Prostate gland (tissue), 2 donors: ENCODE measurements around the gene MPZL2. TPM values are rescaled to one million over a fixed set of nuclear protein-coding genes. Genes with fewer than 3 reads are reported as not detected.

Source experiments
- DNase-seq: peaks from one replicate; pipeline ENCODE4 v3.0.0-alpha.2; 2019; ENCODE audit warnings: low spot score
- H3K27ac ChIP-seq, 2 donors: fragments of 200-600 bp; sonication (generic); 2 replicates each; pipeline ENCODE4 v1.5.1; 2017 to 2019
- H3K27me3 ChIP-seq: fragments of 200-600 bp; sonication (generic); replicated peaks from 2 replicates; pipeline ENCODE4 v1.5.1; 2019; ENCODE audit not compliant: insufficient read depth
- H3K36me3 ChIP-seq, 2 donors: fragments of 200-600 bp; sonication (generic); 1 replicate in 1 of 2; 2 replicates in 1 of 2; pipeline versions ENCODE4 v1.5.1 to v1.8.1; 2017 to 2019
- H3K4me1 ChIP-seq: fragments of 200-600 bp; sonication (generic); replicated peaks from 2 replicates; pipeline ENCODE4 v1.5.1; 2019
- H3K4me3 ChIP-seq, 2 donors: fragments of 200-600 bp; sonication (generic); 2 replicates each; pipeline ENCODE4 v1.5.1; 2017 to 2019
- H3K9me3 ChIP-seq: fragments of 200-600 bp; sonication (generic); 2 replicates; pipeline ENCODE4 v1.5.1; 2017
- CTCF ChIP-seq, 4 experiments: fragments of 200-600 bp in 2 of 4; fragments of 450-650 bp in 2 of 4; sonication (generic) in 2 of 4; IDR thresholded peaks; 1 replicate in 3 of 4; 2 replicates in 1 of 4; pipeline ENCODE4 v1.5.1; 2016 to 2019; ENCODE audit warnings: antibody characterized with exemption in 4 of 4, mild to moderate bottlenecking in 2 of 4, moderate library complexity in 2 of 4
- POLR2A ChIP-seq: fragments of 450-650 bp; IDR thresholded peaks from one replicate; pipeline ENCODE4 v1.6.1; 2016; ENCODE audit warnings: antibody characterized with exemption, mild to moderate bottlenecking
- POLR2AphosphoS5 ChIP-seq: sonication (generic); formaldehyde crosslinking; IDR thresholded peaks from one replicate; pipeline ENCODE4 v1.6.1; 2017; ENCODE audit warnings: antibody characterized with exemption
- WGBS: methylation state at CpG from one replicate; pipeline ENCODE4 v1.1.5; 2018; 5-methylcytosine and 5-hydroxymethylcytosine counted together
- intact Hi-C: fragments of 100-400 bp; cut with DNase I; formaldehyde crosslinking; loops from one replicate; pipeline ENCODE4 v1.14.2; 2022
- total RNA-seq, 2 donors: library from RNA; depleted of rRNA; stranded (reverse); fragments of >200 nt; gene quantifications; one replicate each; pipeline ENCODE4 v1.1.0, GENCODE V29; 2016

Gene MPZL2
- total RNA-seq, 2 donors from 2014 or later: 73.7 to 103 TPM

- WGBS: 16% methylated on average over 1 of the region's 1 CpG
- Histone ChIP-seq H3K27ac (peak overlapping the region; percentile 49 to 62), H3K4me1 (no peaks in the 10 kb centered on the region), H3K27me3 (no peaks in the 10 kb centered on the region), H3K4me3 (no peak overlapping the region), H3K9me3 (no peaks in the 10 kb centered on the region), H3K36me3 (no peaks in the 10 kb centered on the region)
- TF ChIP-seq CTCF (IDR thresholded peaks at IDR 0.05) (peak in 1 of 4 experiments; percentile 17), POLR2A (no peak), POLR2AphosphoS5 (peak; percentile 48)
- DNase-seq: no peak
- intact Hi-C loops: no loop called here
Observed at GRCh38 chr11:118247041-118247440, 17.1 kb downstream of the MPZL2 start.

GRCh38 chr11:118245936-118246562 lies 18.0 kb downstream of the MPZL2 start:
- no peaks in the 10 kb centered on the region for H3K27me3 ChIP-seq
- H3K9me3 ChIP-seq: no peaks in the 10 kb centered on the region
- H3K27ac ChIP-seq: no peak overlapping the region
- DNase-seq: no peak
- WGBS: 92% methylated on average over 3 of the region's 3 CpGs
- no peaks in the 10 kb centered on the region for H3K36me3 ChIP-seq
- H3K4me1 ChIP-seq: no peaks in the 10 kb centered on the region
- intact Hi-C loops: no loop called here
- TF ChIP-seq POLR2A (no peak), POLR2AphosphoS5 (no peak), CTCF (IDR thresholded peaks at IDR 0.05) (no peak)
- H3K4me3 ChIP-seq: no peak overlapping the region

GRCh38 chr11:118243993-118244762 lies 19.9 kb downstream of the MPZL2 start:
- no peak for TF ChIP-seq CTCF (IDR thresholded peaks at IDR 0.05)
- TF ChIP-seq POLR2A: no peak
- no peak for TF ChIP-seq POLR2AphosphoS5
- DNase-seq: no peak
- Histone ChIP-seq H3K4me1 (no peaks in the 10 kb centered on the region), H3K9me3 (no peaks in the 10 kb centered on the region), H3K4me3 (no peak overlapping the region), H3K36me3 (no peaks in the 10 kb centered on the region), H3K27ac (no peak overlapping the region), H3K27me3 (no peaks in the 10 kb centered on the region)
- 79% methylated on average over 3 of the region's 3 CpGs for WGBS
- intact Hi-C loops: no loop called here

- 63% methylated on average over 8 of the region's 8 CpGs for WGBS
- Histone ChIP-seq H3K36me3 (no peaks in the 10 kb centered on the region), H3K27me3 (no peaks in the 10 kb centered on the region), H3K27ac (no peak overlapping the region), H3K4me3 (no peak overlapping the region), H3K9me3 (no peaks in the 10 kb centered on the region), H3K4me1 (no peaks in the 10 kb centered on the region)
- DNase-seq: no peak
- TF ChIP-seq CTCF (IDR thresholded peaks at IDR 0.05) (no peak), POLR2A (no peak), POLR2AphosphoS5 (no peak)
- intact Hi-C loops: no loop called here
Observed at GRCh38 chr11:118243161-118243560, 20.9 kb downstream of the MPZL2 start.

- Histone ChIP-seq H3K4me3 (no peak overlapping the region), H3K27me3 (no peaks in the 10 kb centered on the region), H3K36me3 (no peaks in the 10 kb centered on the region), H3K27ac (peak overlapping the region; percentile 77 to 80), H3K4me1 (no peaks in the 10 kb centered on the region), H3K9me3 (no peaks in the 10 kb centered on the region)
- peak in 1 of 4 experiments; percentile 21 for TF ChIP-seq CTCF (IDR thresholded peaks at IDR 0.05)
- no peak for TF ChIP-seq POLR2AphosphoS5
- DNase-seq: no peak
- intact Hi-C loops: no loop called here
- WGBS: 31% methylated on average over 1 of the region's 1 CpG
Observed at GRCh38 chr11:118241764-118242098, 22.4 kb downstream of the MPZL2 start.
